Erythroblast (primary cell): ENCODE results near the gene MPHOSPH10.

Experiments used
- GATA1 ChIP-seq: IDR thresholded peaks from 2 replicates; pipeline ENCODE4 v1.6.1; 2011; ENCODE audit warnings: low read depth, mild to moderate bottlenecking, control low read depth, low read length, moderate library complexity
- POLR2A ChIP-seq: IDR thresholded peaks from 2 replicates; pipeline ENCODE4 v1.6.1; 2011; ENCODE audit warnings: mild to moderate bottlenecking, low read length

DNA sequence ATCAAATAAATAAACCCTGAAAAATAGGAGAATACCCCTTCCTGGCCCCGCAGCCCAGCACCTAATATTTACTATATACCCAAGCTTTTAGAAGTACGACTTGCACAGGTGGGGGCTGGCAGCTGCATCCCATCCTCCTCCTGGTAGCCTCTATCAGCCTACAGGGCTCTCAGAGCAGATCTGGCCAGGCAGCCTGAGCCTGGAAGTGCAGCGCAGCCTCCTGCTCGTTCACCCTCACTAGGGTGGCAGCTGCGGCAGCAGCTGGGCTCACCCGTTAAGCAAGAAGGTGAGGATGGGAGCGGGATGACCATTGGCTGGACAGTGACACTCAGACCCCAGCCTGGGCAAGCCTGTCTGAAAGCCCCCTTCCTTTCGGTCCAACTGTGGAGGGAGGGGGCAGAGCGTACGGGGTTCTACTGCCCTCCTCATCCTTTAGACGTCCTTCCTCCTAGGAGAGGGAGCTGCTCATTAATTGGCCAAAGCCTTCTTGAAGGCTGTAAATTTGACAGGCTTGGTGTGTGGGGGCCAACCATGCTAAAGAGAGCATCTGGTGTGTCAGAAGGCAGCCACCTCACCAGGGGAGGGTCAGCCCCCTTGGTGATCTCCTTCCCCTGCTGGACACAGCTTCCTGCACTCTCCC is 23.3 kb downstream of the MPHOSPH10 start:
- no peak for TF ChIP-seq POLR2A
- TF ChIP-seq GATA1: no peak
